ENCODE data around the gene PIK3IP1.
"Not testable (repeated sequence)": the region's sequence is repeated elsewhere in the genome, so short reads cannot be mapped to it uniquely, and the experiment has no call there.

PIK3IP1 gene

DNA sequence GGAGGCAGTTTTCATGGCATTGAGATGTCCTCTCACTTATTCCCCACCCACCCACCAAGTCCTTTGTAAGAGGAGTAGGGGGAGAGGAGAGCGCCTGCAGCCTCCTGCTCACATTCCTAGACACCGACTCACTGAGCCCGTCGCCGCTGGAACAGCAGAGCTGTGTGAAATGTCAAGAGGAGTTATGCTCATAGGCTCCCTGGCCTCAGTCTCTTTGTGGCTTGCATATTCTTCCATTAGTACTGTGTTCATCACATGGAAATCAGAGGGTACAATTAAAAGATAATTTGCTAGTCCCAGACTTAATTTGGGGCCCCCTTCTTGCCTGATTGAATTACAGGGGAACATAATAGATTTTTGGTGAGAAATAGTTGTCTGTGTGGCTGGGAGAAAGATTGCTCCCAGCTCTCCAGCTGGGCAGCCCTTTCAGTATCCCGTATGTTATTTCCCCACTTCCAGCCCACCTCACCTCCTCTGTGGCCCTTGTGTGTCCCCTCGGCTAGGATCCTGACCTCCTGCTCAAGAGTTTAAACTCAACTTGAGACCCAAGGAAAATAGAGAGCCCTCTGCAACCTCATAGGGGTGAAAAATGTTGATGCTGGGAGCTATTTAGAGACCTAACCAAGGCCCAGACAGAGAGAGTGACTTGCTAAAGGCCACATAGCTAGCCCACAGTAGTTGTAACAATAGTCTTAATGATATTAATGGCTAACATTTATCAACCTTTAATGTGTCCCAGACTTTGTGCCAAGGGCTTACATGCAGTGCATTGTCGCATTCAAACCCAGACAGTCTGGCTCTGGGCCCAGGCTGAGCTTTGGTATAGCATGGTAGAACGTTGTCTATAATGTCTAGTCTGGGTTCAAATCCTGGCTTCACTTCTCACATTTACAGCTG, 48.0 kb downstream of the PIK3IP1 start:
- DNase-seq (ENCODE audit: low read depth, low spot score), result no peak
- H3K36me3 ChIP-seq (ENCODE audit: insufficient read depth, low read length), result no peaks in the 10 kb centered on the region
- H3K27ac ChIP-seq, result 0 out of 2 replicates have a peak overlapping the region, but pooled peaks have one; percentile 28
- H3K9ac ChIP-seq (ENCODE audit: insufficient read length), result no peak overlapping the region
- no peak for TF ChIP-seq FOXP2 (optimal IDR thresholded peaks at IDR 0.05; ENCODE audit: control extremely low read depth, extremely low read length, insufficient read depth)
- no peak for TF ChIP-seq EZH2 (IDR thresholded peaks at IDR 0.05)
- TF ChIP-seq POLR2AphosphoS5 (IDR thresholded peaks at IDR 0.05; ENCODE audit: borderline replicate concordance, low read depth, low read length), result no peak
- H3K9me3 ChIP-seq (ENCODE audit: low read depth, low read length), result no peaks in the 10 kb centered on the region
- H3K4me3 ChIP-seq, result no peak overlapping the region

DNA sequence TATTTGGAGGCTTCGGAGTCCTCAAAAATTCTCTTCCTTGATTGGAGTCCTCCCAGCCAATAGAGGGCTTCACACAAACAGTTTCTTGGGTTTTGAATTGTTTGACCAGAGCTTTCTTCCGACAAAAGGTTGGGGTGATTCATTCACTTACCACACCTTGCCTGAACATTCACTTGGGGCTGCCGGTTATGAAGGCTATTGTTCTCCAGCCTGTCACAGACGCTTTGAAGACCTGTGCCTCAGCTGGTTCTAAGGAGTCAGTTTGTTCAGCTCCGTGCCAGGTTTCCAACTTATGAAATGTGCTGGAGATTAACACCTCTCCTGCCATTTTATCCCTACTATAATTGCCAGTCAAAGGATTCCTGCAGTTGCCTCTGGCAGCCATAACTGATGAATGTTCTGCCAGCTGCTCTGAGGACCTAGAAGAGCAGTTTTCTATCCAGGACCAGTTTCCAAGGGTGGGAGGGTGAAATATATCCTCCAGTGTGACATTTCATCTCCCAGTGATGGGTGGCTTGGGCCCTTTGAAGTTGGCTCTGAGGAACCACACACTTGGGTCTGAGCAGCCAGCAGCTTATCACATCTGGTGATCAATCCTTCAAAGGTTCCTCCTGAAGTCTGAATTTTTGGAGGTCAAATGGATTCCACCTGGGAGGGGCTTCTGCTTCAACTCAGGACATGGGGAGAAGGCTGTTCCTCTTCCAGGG, 48.8 kb downstream of the PIK3IP1 start:
- no peak overlapping the region for H3K9ac ChIP-seq (ENCODE audit: insufficient read length)
- H3K36me3 ChIP-seq (ENCODE audit: insufficient read depth, low read length), result no peaks in the 10 kb centered on the region
- no peak overlapping the region for H3K4me3 ChIP-seq
- no peak overlapping the region for H3K27ac ChIP-seq
- no peak for DNase-seq (ENCODE audit: low read depth, low spot score)
- no peaks in the 10 kb centered on the region for H3K9me3 ChIP-seq (ENCODE audit: low read depth, low read length)
- TF ChIP-seq POLR2AphosphoS5 (IDR thresholded peaks at IDR 0.05; ENCODE audit: borderline replicate concordance, low read depth, low read length) (no peak), EZH2 (IDR thresholded peaks at IDR 0.05) (no peak), FOXP2 (optimal IDR thresholded peaks at IDR 0.05; ENCODE audit: control extremely low read depth, extremely low read length, insufficient read depth) (no peak)

- Histone ChIP-seq H3K9me3 (ENCODE audit: low read depth, low read length) (no peaks in the 10 kb centered on the region), H3K9ac (ENCODE audit: insufficient read length) (no peak overlapping the region), H3K27ac (no peak overlapping the region), H3K36me3 (ENCODE audit: insufficient read depth, low read length) (no peaks in the 10 kb centered on the region), H3K4me3 (no peak overlapping the region)
- DNase-seq (ENCODE audit: low read depth, low spot score), result no peak
- no peak for TF ChIP-seq EZH2 (IDR thresholded peaks at IDR 0.05)
- TF ChIP-seq FOXP2 (optimal IDR thresholded peaks at IDR 0.05; ENCODE audit: control extremely low read depth, extremely low read length, insufficient read depth), result no peak
- TF ChIP-seq POLR2AphosphoS5 (IDR thresholded peaks at IDR 0.05; ENCODE audit: borderline replicate concordance, low read depth, low read length), result no peak
Observed at GRCh38 chr22:31241936-31242335, 50.4 kb downstream of the PIK3IP1 start.

GRCh38 chr22:31241200-31241599, 51.1 kb downstream of the PIK3IP1 start:
- Histone ChIP-seq H3K36me3 (ENCODE audit: insufficient read depth, low read length) (no peaks in the 10 kb centered on the region), H3K4me3 (no peak overlapping the region), H3K27ac (no peak overlapping the region), H3K9ac (ENCODE audit: insufficient read length) (no peak overlapping the region), H3K9me3 (ENCODE audit: low read depth, low read length) (no peaks in the 10 kb centered on the region)
- TF ChIP-seq EZH2 (IDR thresholded peaks at IDR 0.05) (no peak), POLR2AphosphoS5 (IDR thresholded peaks at IDR 0.05; ENCODE audit: borderline replicate concordance, low read depth, low read length) (no peak), FOXP2 (optimal IDR thresholded peaks at IDR 0.05; ENCODE audit: control extremely low read depth, extremely low read length, insufficient read depth) (no peak)
- no peak for DNase-seq (ENCODE audit: low read depth, low spot score)

DNA sequence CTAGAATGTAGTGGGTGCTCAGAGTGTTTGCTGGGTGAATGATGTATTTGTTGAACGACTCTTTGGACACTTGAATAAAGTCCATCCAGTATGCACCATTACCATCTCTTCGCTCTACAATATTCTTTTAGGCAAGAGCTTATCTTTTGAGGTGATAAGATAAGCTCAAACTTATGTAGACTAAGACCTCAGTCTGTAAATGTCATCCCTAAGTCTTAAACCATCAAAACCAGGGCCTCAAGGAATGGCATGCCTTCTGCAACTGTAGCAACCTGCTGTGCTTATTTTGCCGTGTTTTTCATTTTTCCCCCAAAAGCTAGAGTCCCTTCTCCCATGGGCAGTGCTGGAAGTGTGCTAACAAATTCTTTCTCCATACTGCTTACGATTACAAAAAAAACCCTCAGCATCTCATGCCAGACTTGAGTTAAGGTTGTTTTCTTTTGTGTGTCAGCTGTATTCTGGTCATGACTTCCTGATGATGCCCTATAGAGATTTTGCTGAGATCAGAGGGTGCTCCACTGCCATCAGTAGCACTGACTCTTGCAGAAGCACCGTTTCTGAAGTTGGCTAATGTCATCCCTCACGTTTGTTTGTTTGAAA, 52.4 kb downstream of the PIK3IP1 start:
- TF ChIP-seq FOXP2 (optimal IDR thresholded peaks at IDR 0.05; ENCODE audit: control extremely low read depth, extremely low read length, insufficient read depth), result no peak
- TF ChIP-seq POLR2AphosphoS5 (IDR thresholded peaks at IDR 0.05; ENCODE audit: borderline replicate concordance, low read depth, low read length), result no peak
- TF ChIP-seq EZH2 (IDR thresholded peaks at IDR 0.05), result no peak
- Histone ChIP-seq H3K27ac (no peak overlapping the region), H3K9ac (ENCODE audit: insufficient read length) (no peak overlapping the region), H3K9me3 (ENCODE audit: low read depth, low read length) (no peaks in the 10 kb centered on the region), H3K36me3 (ENCODE audit: insufficient read depth, low read length) (no peaks in the 10 kb centered on the region), H3K4me3 (no peak overlapping the region)
- DNase-seq (ENCODE audit: low read depth, low spot score), result no peak

- no peaks in the 10 kb centered on the region for H3K9me3 ChIP-seq (ENCODE audit: low read depth, low read length)
- H3K27ac ChIP-seq, result no peak overlapping the region
- TF ChIP-seq EZH2 (IDR thresholded peaks at IDR 0.05), result no peak
- TF ChIP-seq POLR2AphosphoS5 (IDR thresholded peaks at IDR 0.05; ENCODE audit: borderline replicate concordance, low read depth, low read length), result no peak
- TF ChIP-seq FOXP2 (optimal IDR thresholded peaks at IDR 0.05; ENCODE audit: control extremely low read depth, extremely low read length, insufficient read depth), result no peak
- H3K36me3 ChIP-seq (ENCODE audit: insufficient read depth, low read length), result no peaks in the 10 kb centered on the region
- no peak overlapping the region for H3K4me3 ChIP-seq
- no peak for DNase-seq (ENCODE audit: low read depth, low spot score)
- no peak overlapping the region for H3K9ac ChIP-seq (ENCODE audit: insufficient read length)
Observed at GRCh38 chr22:31238057-31238456, 54.2 kb downstream of the PIK3IP1 start.

DNA sequence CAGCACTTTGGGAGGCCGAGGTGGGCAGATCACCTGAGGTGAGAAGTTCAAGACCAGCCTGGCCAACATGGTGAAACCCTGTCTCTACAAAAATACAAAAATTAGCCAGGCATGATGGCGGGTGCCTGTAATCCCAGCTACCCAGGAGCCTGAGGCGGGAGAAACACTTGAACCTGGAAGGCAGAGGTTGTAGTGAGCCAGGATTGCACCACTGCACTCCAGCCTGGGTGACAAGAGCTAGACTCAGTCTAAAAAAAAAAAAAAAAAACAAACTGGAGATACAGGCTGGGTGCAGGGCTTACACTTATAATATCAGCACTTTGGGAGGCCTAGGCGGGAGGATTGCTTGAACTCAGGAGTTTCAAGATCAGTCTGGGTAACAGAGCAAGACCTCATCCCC, 56.2 kb downstream of the PIK3IP1 start:
- not testable (repeated sequence) for H3K9me3 ChIP-seq (ENCODE audit: low read depth, low read length); H3K36me3 ChIP-seq (ENCODE audit: insufficient read depth, low read length); H3K9ac ChIP-seq (ENCODE audit: insufficient read length); H3K27ac ChIP-seq; DNase-seq (ENCODE audit: low read depth, low spot score); H3K4me3 ChIP-seq

- no peaks in the 10 kb centered on the region for H3K36me3 ChIP-seq (ENCODE audit: insufficient read depth, low read length)
Observed at GRCh38 chr22:31235081-31235480, 57.2 kb downstream of the PIK3IP1 start.

More at GRCh38 chr22:31235081-31235480, 57.2 kb downstream of the PIK3IP1 start:
- no peak overlapping the region for H3K27ac ChIP-seq
- no peaks in the 10 kb centered on the region for H3K9me3 ChIP-seq (ENCODE audit: low read depth, low read length)
- TF ChIP-seq POLR2AphosphoS5 (IDR thresholded peaks at IDR 0.05; ENCODE audit: borderline replicate concordance, low read depth, low read length) (no peak), EZH2 (IDR thresholded peaks at IDR 0.05) (no peak), FOXP2 (optimal IDR thresholded peaks at IDR 0.05; ENCODE audit: control extremely low read depth, extremely low read length, insufficient read depth) (no peak)
- DNase-seq (ENCODE audit: low read depth, low spot score), result no peak
- H3K4me3 ChIP-seq, result no peak overlapping the region
- H3K9ac ChIP-seq (ENCODE audit: insufficient read length), result no peak overlapping the region
